SH-SY5Y (cell line): ENCODE measurements around the gene SOWAHC.

Experiments used
- GATA2 ChIP-seq: IDR thresholded peaks from 2 replicates; pipeline ENCODE4 v1.6.1; 2011; ENCODE audit warnings: mild to moderate bottlenecking, low read depth, low read length
- GATA3 ChIP-seq: IDR thresholded peaks from 2 replicates; pipeline ENCODE4 v1.6.1; 2011; ENCODE audit warnings: low read depth, mild to moderate bottlenecking, low read length, moderate library complexity

DNA sequence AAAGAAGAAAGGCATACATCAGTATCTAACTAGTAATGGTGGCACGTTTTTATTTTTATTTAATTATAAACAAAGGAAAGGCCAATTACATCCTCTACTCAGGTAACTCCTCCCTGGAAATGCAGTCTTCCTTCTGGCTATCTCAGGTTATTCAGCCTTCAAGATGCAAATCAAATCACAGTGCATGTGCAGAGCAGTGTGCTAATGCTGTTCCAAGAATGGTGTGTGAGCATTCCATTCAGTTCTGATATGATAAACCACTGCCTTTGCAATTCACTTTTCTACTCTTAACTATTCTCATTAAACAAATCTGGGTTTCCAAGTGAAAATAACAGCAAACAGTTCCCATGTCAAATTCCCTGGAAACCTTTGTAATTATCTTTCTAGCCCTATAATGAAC lies 38.8 kb upstream of the SOWAHC start:
- no peak for TF ChIP-seq GATA2
- TF ChIP-seq GATA3, result no peak
